Measurements from ENCODE around the gene GLTP.

DNA sequence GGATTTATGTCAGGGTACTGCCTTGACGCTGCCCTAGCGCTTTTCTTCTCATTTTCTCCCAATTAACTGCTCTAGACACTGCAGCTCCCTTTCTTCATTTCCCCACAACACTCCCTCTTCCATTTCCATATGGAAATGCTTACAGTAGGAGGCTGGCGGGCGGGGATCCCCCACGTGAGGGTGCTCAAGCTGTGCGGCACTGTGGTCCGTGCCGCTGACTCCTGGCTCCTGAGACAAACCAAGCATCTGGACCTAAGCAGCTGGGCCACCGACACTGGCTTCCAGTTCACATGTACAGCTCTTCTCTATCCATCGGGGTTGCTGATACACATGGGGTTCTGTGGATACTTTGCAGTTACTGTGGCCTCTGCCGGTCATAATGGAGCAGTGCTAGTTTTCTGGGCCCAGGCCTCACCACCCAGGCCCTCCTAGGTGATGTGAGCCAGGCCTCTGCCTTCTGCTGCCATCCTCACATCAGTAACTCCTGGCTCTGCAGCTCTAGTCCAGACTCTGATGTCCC is 40.0 kb upstream of the GLTP start:
- TF ChIP-seq, protein P1, sequence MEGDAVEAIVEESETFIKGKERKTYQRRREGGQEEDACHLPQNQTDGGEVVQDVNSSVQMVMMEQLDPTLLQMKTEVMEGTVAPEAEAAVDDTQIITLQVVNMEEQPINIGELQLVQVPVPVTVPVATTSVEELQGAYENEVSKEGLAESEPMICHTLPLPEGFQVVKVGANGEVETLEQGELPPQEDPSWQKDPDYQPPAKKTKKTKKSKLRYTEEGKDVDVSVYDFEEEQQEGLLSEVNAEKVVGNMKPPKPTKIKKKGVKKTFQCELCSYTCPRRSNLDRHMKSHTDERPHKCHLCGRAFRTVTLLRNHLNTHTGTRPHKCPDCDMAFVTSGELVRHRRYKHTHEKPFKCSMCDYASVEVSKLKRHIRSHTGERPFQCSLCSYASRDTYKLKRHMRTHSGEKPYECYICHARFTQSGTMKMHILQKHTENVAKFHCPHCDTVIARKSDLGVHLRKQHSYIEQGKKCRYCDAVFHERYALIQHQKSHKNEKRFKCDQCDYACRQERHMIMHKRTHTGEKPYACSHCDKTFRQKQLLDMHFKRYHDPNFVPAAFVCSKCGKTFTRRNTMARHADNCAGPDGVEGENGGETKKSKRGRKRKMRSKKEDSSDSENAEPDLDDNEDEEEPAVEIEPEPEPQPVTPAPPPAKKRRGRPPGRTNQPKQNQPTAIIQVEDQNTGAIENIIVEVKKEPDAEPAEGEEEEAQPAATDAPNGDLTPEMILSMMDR (IDR thresholded peaks at IDR 0.05) = no peak
- TF ChIP-seq POLR2A (IDR thresholded peaks at IDR 0.05) = no peak

All from heart left ventricle (tissue), 13 donors.